Right forelimb (tissue), 1 donor: ENCODE data around the gene MMAB.
A peak's percentile ranks its signal among the peaks of the same experiment; 100 is the strongest.
"Not testable (repeated sequence)": the region's sequence is repeated elsewhere in the genome, so short reads cannot be mapped to it uniquely, and the experiment has no call there.

ENCODE experiments used
- DNase-seq: peaks from one replicate; pipeline ENCODE4 v3.0.0-alpha.2; 2018

MMAB gene

GRCh38 chr12:109573029-109573913 lies at the start of gene MMAB, which contains the start of gene MVK:
MMAB (minus strand) TSS chr12:109573504; CDS start chr12:109573480, 24 bp downstream.
MVK (plus strand) TSS chr12:109573794; CDS start chr12:109574823, 1,029 bp downstream.
- peak; percentile 99 for DNase-seq

GRCh38 chr12:109621901-109622364 lies 48.6 kb upstream of the MMAB start:
- DNase-seq, result no peak

GRCh38 chr12:109621211-109621694 lies 47.9 kb upstream of the MMAB start:
- DNase-seq, result no peak

GRCh38 chr12:109619002-109619604 lies 45.8 kb upstream of the MMAB start:
- no peak for DNase-seq

GRCh38 chr12:109618082-109618481 lies 44.8 kb upstream of the MMAB start:
- DNase-seq, result no peak

- DNase-seq, result no peak
Measured at GRCh38 chr12:109617491-109617890, 44.2 kb upstream of the MMAB start.

- no peak for DNase-seq
Measured at GRCh38 chr12:109615556-109616229, 42.4 kb upstream of the MMAB start.

GRCh38 chr12:109613649-109614455 lies 40.5 kb upstream of the MMAB start:
- DNase-seq, result no peak

- no peak for DNase-seq
Measured at GRCh38 chr12:109612975-109613502, 39.7 kb upstream of the MMAB start.

- DNase-seq, result no peak
Measured at GRCh38 chr12:109612003-109612402, 38.7 kb upstream of the MMAB start.

- no peak for DNase-seq
Measured at GRCh38 chr12:109611223-109611622, 37.9 kb upstream of the MMAB start.

- DNase-seq, result no peak
Measured at GRCh38 chr12:109610523-109610922, 37.2 kb upstream of the MMAB start.

- no peak for DNase-seq
Measured at GRCh38 chr12:109609342-109609741, 36.0 kb upstream of the MMAB start.

- DNase-seq, result no peak
Measured at GRCh38 chr12:109608793-109609192, 35.5 kb upstream of the MMAB start.

- no peak for DNase-seq
Measured at GRCh38 chr12:109608270-109608669, 35.0 kb upstream of the MMAB start.

GRCh38 chr12:109607618-109608017 lies 34.3 kb upstream of the MMAB start:
- DNase-seq, result no peak

GRCh38 chr12:109606320-109607028 lies 33.2 kb upstream of the MMAB start:
- DNase-seq, result peak; percentile 66

- DNase-seq, result no peak
Measured at GRCh38 chr12:109605599-109606228, 32.4 kb upstream of the MMAB start.

GRCh38 chr12:109605016-109605415 lies 31.7 kb upstream of the MMAB start:
- DNase-seq, result no peak

GRCh38 chr12:109604132-109604585 lies 30.9 kb upstream of the MMAB start:
- no peak for DNase-seq

- not testable (repeated sequence) for DNase-seq
Measured at GRCh38 chr12:109602132-109602531, 28.8 kb upstream of the MMAB start.
